Esophagus squamous epithelium (tissue), 5 donors: ENCODE data around the gene SLC16A11. TPM values are rescaled to one million over a fixed set of nuclear protein-coding genes. Genes with fewer than 3 reads are reported as not detected.

Experiments
- DNase-seq: peaks from one replicate; lab custom pipeline; 2025; lab: John Stamatoyannopoulos, UW
- H3K27ac ChIP-seq, 4 donors: fragments of 200-600 bp; sonication (generic); one replicate each; pipeline ENCODE4 v1.5.1; 2016 to 2019; ENCODE audit warnings: mild to moderate bottlenecking in 1 of 4
- H3K27me3 ChIP-seq, 4 donors: fragments of 200-600 bp; sonication (generic); 1 replicate in 3 of 4; 2 replicates in 1 of 4; pipeline versions ENCODE4 v1.5.1 to v1.6.0; 2017 to 2021; ENCODE audit warnings: antibody characterized with exemption in 1 of 4
- H3K36me3 ChIP-seq, 3 donors: fragments of 200-600 bp; sonication (generic); one replicate each; pipeline ENCODE4 v1.5.1; 2016 to 2019
- H3K4me1 ChIP-seq, 3 donors: fragments of 200-600 bp; sonication (generic); one replicate each; pipeline ENCODE4 v1.5.1; 2017 to 2019
- H3K4me3 ChIP-seq, 4 donors: fragments of 200-600 bp; sonication (generic); 1 replicate in 3 of 4; 2 replicates in 1 of 4; pipeline ENCODE4 v1.5.1; 2016 to 2019; ENCODE audit warnings: mild to moderate bottlenecking in 2 of 4, moderate library complexity in 1 of 4
- H3K9me3 ChIP-seq, 3 donors: fragments of 200-600 bp; sonication (generic); one replicate each; pipeline ENCODE4 v1.5.1; 2016 to 2019
- POLR2A ChIP-seq, 4 donors: fragments of 450-650 bp; IDR thresholded peaks; one replicate each; pipeline ENCODE4 v1.6.1; 2017; ENCODE audit warnings: antibody characterized with exemption in 4 of 4, mild to moderate bottlenecking in 4 of 4, moderate library complexity in 3 of 4
- WGBS, 2 donors: methylation state at CpG; one replicate each; pipeline ENCODE4 v1.1.5; 2018; 5-methylcytosine and 5-hydroxymethylcytosine counted together
- intact Hi-C: fragments of 100-400 bp; cut with DNase I; formaldehyde crosslinking; loops from one replicate; pipeline ENCODE4 v1.15.0; 2022
- total RNA-seq, 4 donors: library from RNA; depleted of rRNA; stranded (reverse); fragments of >200 nt; gene quantifications; one replicate each; pipeline ENCODE4 v1.1.0, GENCODE V29; 2016
- TF ChIP-seq, protein P1 (sequence below), 6 experiments: fragments of 450-650 bp in 4 of 6; fragments of 200-600 bp in 2 of 6; sonication (generic) in 2 of 6; IDR thresholded peaks; one replicate each; pipeline ENCODE4 v1.5.1; 2016 to 2019; ENCODE audit warnings: antibody characterized with exemption in 6 of 6, mild to moderate bottlenecking in 4 of 6, moderate library complexity in 4 of 6
- donor health status: DM: yes; HTN: yes; CAD: no.

Gene SLC16A11
- total RNA-seq, 4 donors from 2014 or later, result 0.56 to 2.1 (median 0.72) TPM; not detected in 1

- intact Hi-C loops, result no loop called here
- Histone ChIP-seq H3K9me3 (no peaks in the 10 kb centered on the region), H3K4me1 (peaks cover 25 to 79% (median 36%) of the 10 kb centered on the region in 3 donors), H3K4me3 (peak overlapping the region in 1 of 4 donors; percentile 66), H3K27me3 (peaks cover 0 to 14% (median 0%) of the 10 kb centered on the region in 4 donors), H3K27ac (peak overlapping the region; percentile 77 to 91 (median 86)), H3K36me3 (peaks cover 0 to 17% (median 0%) of the 10 kb centered on the region in 3 donors)
- WGBS, 2 donors, result 58 to 76% methylated on average over 10 to 11 of the region's 11 CpGs
- no peak for DNase-seq
- no peak for TF ChIP-seq POLR2A (IDR thresholded peaks at IDR 0.05)
- TF ChIP-seq, protein P1, sequence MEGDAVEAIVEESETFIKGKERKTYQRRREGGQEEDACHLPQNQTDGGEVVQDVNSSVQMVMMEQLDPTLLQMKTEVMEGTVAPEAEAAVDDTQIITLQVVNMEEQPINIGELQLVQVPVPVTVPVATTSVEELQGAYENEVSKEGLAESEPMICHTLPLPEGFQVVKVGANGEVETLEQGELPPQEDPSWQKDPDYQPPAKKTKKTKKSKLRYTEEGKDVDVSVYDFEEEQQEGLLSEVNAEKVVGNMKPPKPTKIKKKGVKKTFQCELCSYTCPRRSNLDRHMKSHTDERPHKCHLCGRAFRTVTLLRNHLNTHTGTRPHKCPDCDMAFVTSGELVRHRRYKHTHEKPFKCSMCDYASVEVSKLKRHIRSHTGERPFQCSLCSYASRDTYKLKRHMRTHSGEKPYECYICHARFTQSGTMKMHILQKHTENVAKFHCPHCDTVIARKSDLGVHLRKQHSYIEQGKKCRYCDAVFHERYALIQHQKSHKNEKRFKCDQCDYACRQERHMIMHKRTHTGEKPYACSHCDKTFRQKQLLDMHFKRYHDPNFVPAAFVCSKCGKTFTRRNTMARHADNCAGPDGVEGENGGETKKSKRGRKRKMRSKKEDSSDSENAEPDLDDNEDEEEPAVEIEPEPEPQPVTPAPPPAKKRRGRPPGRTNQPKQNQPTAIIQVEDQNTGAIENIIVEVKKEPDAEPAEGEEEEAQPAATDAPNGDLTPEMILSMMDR (IDR thresholded peaks at IDR 0.05), result no peak
Measured at GRCh38 chr17:7020894-7021664, 22.8 kb downstream of the SLC16A11 start.

- 16 to 22% methylated on average over 5 to 6 of the region's 16 CpGs for WGBS, 2 donors
- peaks cover 0 to 17% (median 0%) of the 10 kb centered on the region in 3 donors for H3K36me3 ChIP-seq
Measured at GRCh38 chr17:7019839-7020519, 23.9 kb downstream of the SLC16A11 start.

GRCh38 chr17:7019367-7019766 is 24.5 kb downstream of the SLC16A11 start:
- Histone ChIP-seq H3K36me3 (peaks cover 0 to 17% (median 0%) of the 10 kb centered on the region in 3 donors), H3K4me3 (peak overlapping the region; percentile 29 to 72 (median 57)), H3K27me3 (peaks cover 0 to 14% (median 0%) of the 10 kb centered on the region in 4 donors), H3K27ac (peak overlapping the region; percentile 80 to 98 (median 92)), H3K9me3 (no peaks in the 10 kb centered on the region), H3K4me1 (peaks cover 35 to 90% (median 43%) of the 10 kb centered on the region in 3 donors)
- intact Hi-C loops, result no loop called here
- TF ChIP-seq, protein P1 (IDR thresholded peaks at IDR 0.05), result no peak
- no peak for TF ChIP-seq POLR2A (IDR thresholded peaks at IDR 0.05)
- no peak for DNase-seq
- 13 to 40% methylated on average over 2 to 3 of the region's 10 CpGs for WGBS, 2 donors

More at GRCh38 chr17:7019839-7020519, 23.9 kb downstream of the SLC16A11 start:
- TF ChIP-seq, protein P1 (IDR thresholded peaks at IDR 0.05), result no peak
- no peak for TF ChIP-seq POLR2A (IDR thresholded peaks at IDR 0.05)
- H3K27me3 ChIP-seq, result peaks cover 0 to 14% (median 0%) of the 10 kb centered on the region in 4 donors
- H3K27ac ChIP-seq, result peak overlapping the region; percentile 80 to 98 (median 92)
- intact Hi-C loops, result no loop called here
- no peak for DNase-seq
- no peaks in the 10 kb centered on the region for H3K9me3 ChIP-seq
- peak overlapping the region; percentile 29 to 72 (median 57) for H3K4me3 ChIP-seq
- peaks cover 35 to 90% (median 43%) of the 10 kb centered on the region in 3 donors for H3K4me1 ChIP-seq

DNA sequence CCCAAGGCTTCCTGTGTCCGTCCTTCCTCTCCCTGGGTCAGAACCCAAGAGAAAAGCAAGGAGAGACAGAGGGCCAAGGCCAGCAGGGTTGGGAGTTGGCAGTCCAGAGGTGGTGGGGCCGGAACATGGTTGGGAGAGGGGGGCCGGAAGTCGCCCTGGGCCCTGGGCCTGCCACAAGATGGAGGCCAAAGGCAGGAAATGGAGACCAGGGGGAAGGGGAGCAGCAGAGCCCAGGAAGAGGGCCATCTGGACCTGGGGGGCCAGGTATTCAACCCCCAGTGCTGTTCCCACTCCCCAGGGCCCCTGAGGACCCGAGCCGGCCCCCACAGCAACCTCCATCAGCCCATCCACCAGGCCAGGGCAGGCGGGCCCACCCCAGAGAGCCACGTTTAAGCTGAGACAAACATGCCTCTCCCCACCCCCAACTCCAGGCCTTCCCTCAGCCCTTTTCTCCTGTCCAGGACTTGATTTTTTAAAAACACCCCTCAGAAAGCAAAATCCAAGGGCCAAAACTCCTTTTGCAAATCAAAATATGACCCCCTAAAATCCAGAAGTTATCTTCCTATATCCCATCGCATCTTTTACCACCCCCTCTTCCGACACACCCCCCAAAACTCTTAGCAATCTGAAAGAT is 25.4 kb downstream of the SLC16A11 start:
- Histone ChIP-seq H3K27ac (peak overlapping the region; percentile 80 to 98 (median 92)), H3K36me3 (peaks cover 0 to 17% (median 0%) of the 10 kb centered on the region in 3 donors), H3K4me1 (peaks cover 39 to 90% (median 45%) of the 10 kb centered on the region in 3 donors), H3K4me3 (peak overlapping the region; percentile 29 to 72 (median 57)), H3K9me3 (no peaks in the 10 kb centered on the region), H3K27me3 (peaks cover 0 to 14% (median 0%) of the 10 kb centered on the region in 4 donors)
- WGBS, 2 donors, result 74 to 86% methylated on average over 6 to 10 of the region's 10 CpGs
- TF ChIP-seq POLR2A (IDR thresholded peaks at IDR 0.05), result peak in 1 of 4 donors; percentile 11
- TF ChIP-seq, protein P1 (IDR thresholded peaks at IDR 0.05), result no peak
- intact Hi-C loops, result no loop called here
- no peak for DNase-seq
